ENCODE results near the gene CC2D2A. TPM values are rescaled to one million over a fixed set of nuclear protein-coding genes. Genes with fewer than 3 reads are reported as not detected.

The CC2D2A gene
- total and polyA plus RNA-seq, 9 of the 15 experiments (the other 6 are each of a cell fraction or from before 2014, with no cell fraction given) = 0.36 to 2.5 (median 1.6) TPM

- Histone ChIP-seq H3K4me3 (no peak overlapping the region), H3K4me1 (replicated peaks in 1 of 2; ENCODE audit: control insufficient read depth in 2 of 2, insufficient read depth in 2 of 2, low read length in 2 of 2) (no peaks in the 10 kb centered on the region), H3K36me3 (ENCODE audit: control insufficient read depth, insufficient read depth, low read length) (no peaks in the 10 kb centered on the region), H3K79me2 (ENCODE audit: control insufficient read depth, insufficient read depth, low read length) (no peaks in the 10 kb centered on the region), H2AFZ (ENCODE audit: low read depth, low read length) (no peak overlapping the region), H3K27me3 (ENCODE audit: control insufficient read depth in 2 of 2, insufficient read depth in 2 of 2, low read length in 2 of 2) (no peaks in the 10 kb centered on the region), H3K4me2 (ENCODE audit: insufficient read depth, low read length) (no peak overlapping the region), H3K27ac (ENCODE audit: extremely low read depth, low read depth, low read length) (no peak overlapping the region), H3K9me1 (ENCODE audit: control insufficient read depth, insufficient read depth, low read length) (no peaks in the 10 kb centered on the region), H4K20me1 (replicated peaks; ENCODE audit: control insufficient read depth, insufficient read depth, low read length) (no peaks in the 10 kb centered on the region), H3K9ac (ENCODE audit: insufficient read depth in 1 of 2, low read depth in 2 of 2, low read length in 2 of 2) (no peak overlapping the region), H3K9me3 (replicated peaks; ENCODE audit: control insufficient read depth, insufficient read depth, low read depth, low read length) (no peaks in the 10 kb centered on the region)
- CTCF ChIA-PET (ENCODE audit: low intra/inter-chr PET ratio) = no interaction called here
- FAIRE-seq (no peak), DNase-seq (ENCODE audit: extremely low read depth in 1 of 4, low spot score in 3 of 4) (no peak), ATAC-seq (no peak)
- no TSS peak for BruUV-seq (replicated peaks)
- POLR2A ChIA-PET = no interaction called here
- in situ Hi-C loops (cut with MboI) (loop anchor here (25.0 kb wide), 1 partner anchor 748 kb away; the partner anchor contains the start of gene TAPT1), intact Hi-C loops (cut with micrococcal nuclease) (no loop called here)
- WGBS (ENCODE audit: insufficient coverage, low coverage, missing lambda C conversion rate) = 25% methylated on average over 2 of the region's 2 CpGs
- TF ChIP-seq TCF3 (CRISPR knock-in tag; IDR thresholded peaks at IDR 0.05) (no peak), BMI1 (IDR thresholded peaks at IDR 0.05; ENCODE audit: low read length) (no peak), MAFF (IDR thresholded peaks at IDR 0.05; ENCODE audit: low read length) (no peak), ELF1 (tag; IDR thresholded peaks at IDR 0.05) (no peak), ZNF398 (CRISPR knock-in tag; IDR thresholded peaks at IDR 0.05) (no peak), RUNX1 (IDR thresholded peaks at IDR 0.05; ENCODE audit: low read depth) (no peak), ZNF77 (CRISPR knock-in tag; IDR thresholded peaks at IDR 0.05) (no peak), CTCFL (IDR thresholded peaks at IDR 0.05; ENCODE audit: borderline replicate concordance, insufficient read depth, low read depth, low read length, poor library complexity, severe bottlenecking) (no peak), ZNF239 (CRISPR knock-in tag; IDR thresholded peaks at IDR 0.05) (no peak), SIN3A (IDR thresholded peaks at IDR 0.05; ENCODE audit: borderline replicate concordance in 2 of 2, control insufficient read depth in 1 of 2, low read depth in 2 of 2, low read length in 2 of 2) (no peak), NCOA4 (IDR thresholded peaks at IDR 0.05; ENCODE audit: partially characterized antibody) (no peak)
- TF ChIP-seq, protein P1, sequence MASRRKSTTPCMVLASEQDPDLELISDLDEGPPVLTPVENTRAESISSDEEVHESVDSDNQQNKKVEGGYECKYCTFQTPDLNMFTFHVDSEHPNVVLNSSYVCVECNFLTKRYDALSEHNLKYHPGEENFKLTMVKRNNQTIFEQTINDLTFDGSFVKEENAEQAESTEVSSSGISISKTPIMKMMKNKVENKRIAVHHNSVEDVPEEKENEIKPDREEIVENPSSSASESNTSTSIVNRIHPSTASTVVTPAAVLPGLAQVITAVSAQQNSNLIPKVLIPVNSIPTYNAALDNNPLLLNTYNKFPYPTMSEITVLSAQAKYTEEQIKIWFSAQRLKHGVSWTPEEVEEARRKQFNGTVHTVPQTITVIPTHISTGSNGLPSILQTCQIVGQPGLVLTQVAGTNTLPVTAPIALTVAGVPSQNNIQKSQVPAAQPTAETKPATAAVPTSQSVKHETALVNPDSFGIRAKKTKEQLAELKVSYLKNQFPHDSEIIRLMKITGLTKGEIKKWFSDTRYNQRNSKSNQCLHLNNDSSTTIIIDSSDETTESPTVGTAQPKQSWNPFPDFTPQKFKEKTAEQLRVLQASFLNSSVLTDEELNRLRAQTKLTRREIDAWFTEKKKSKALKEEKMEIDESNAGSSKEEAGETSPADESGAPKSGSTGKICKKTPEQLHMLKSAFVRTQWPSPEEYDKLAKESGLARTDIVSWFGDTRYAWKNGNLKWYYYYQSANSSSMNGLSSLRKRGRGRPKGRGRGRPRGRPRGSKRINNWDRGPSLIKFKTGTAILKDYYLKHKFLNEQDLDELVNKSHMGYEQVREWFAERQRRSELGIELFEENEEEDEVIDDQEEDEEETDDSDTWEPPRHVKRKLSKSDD (conservative IDR thresholded peaks at IDR 0.05; ENCODE audit: low read length) = no peak
These were observed 19.9 kb downstream of the CC2D2A start for GRCh38 chr4:15489551-15489950.

Data from K562 (cell line).